HEK293 (cell line): ENCODE results near the gene SPIRE1.

Experiments
- CTCF ChIP-seq: fragments of 450-650 bp; formaldehyde crosslinking; IDR thresholded peaks from 2 replicates; pipeline ENCODE4 v1.5.1; 2016; ENCODE audit warnings: missing biosample characterization, missing genetic modification characterization
- ELK4 ChIP-seq: IDR thresholded peaks from 2 replicates; pipeline ENCODE4 v1.6.1; 2011; ENCODE audit warnings: mild to moderate bottlenecking, low read depth, low read length, borderline replicate concordance
- ZNF10 ChIP-seq: fragments of 450-650 bp; formaldehyde crosslinking; IDR thresholded peaks from 2 replicates; pipeline ENCODE4 v1.5.1; 2017; ENCODE audit warnings: missing biosample characterization, missing genetic modification characterization
- ZNF274 ChIP-seq, 2 experiments: fragments of 200-500 bp in 1 of 2; fragments of 450-650 bp in 1 of 2; sonication (Bioruptor generic) in 1 of 2; formaldehyde crosslinking in 1 of 2; IDR thresholded peaks; 2 replicates each; pipeline versions ENCODE4 v1.5.1 to v1.6.1; 2014 to 2016; ENCODE audit warnings: borderline replicate concordance in 1 of 2, inconsistent platforms in 1 of 2, low read length in 1 of 2, missing biosample characterization in 1 of 2, missing genetic modification characterization in 1 of 2
- ZNF449 ChIP-seq: fragments of 450-650 bp; formaldehyde crosslinking; IDR thresholded peaks from 2 replicates; pipeline ENCODE4 v1.5.1; 2017; ENCODE audit warnings: missing biosample characterization, mild to moderate bottlenecking, missing genetic modification characterization, moderate library complexity
- ZNF510 ChIP-seq: fragments of 450-650 bp; formaldehyde crosslinking; IDR thresholded peaks from 2 replicates; pipeline ENCODE4 v1.5.1; 2018; ENCODE audit warnings: mild to moderate bottlenecking, missing genetic modification characterization, missing biosample characterization; ENCODE audit not compliant: insufficient replicate concordance
- ZNF549 ChIP-seq: fragments of 450-650 bp; IDR thresholded peaks from 2 replicates; pipeline ENCODE4 v1.5.1; 2018; ENCODE audit warnings: missing biosample characterization, missing genetic modification characterization, mild to moderate bottlenecking, inconsistent platforms, moderate library complexity
- ZNF660 ChIP-seq: fragments of 450-650 bp; IDR thresholded peaks from 2 replicates; pipeline ENCODE4 v1.5.1; 2018; ENCODE audit warnings: missing biosample characterization, mild to moderate bottlenecking, missing genetic modification characterization

- TF ChIP-seq CTCF (tag by site-specific recombination) (no peak), ZNF549 (no peak), ELK4 (no peak), ZNF660 (tag by site-specific recombination) (no peak), ZNF510 (no peak), ZNF274 (IDR thresholded peaks at IDR 0.05; ENCODE audit: low read length) (no peak), ZNF274 (tag by site-specific recombination; IDR thresholded peaks at IDR 0.05; ENCODE audit: borderline replicate concordance) (no peak), ZNF10 (tag by site-specific recombination) (no peak), ZNF449 (no peak)
Observed at GRCh38 chr18:12408247-12408869, 249.5 kb downstream of the SPIRE1 start.
